Stomach smooth muscle (tissue), 2 donors: ENCODE measurements around the gene ARL13A.
"Not testable (repeated sequence)": the region's sequence is repeated elsewhere in the genome, so short reads cannot be mapped to it uniquely, and the experiment has no call there.

Source experiments
- H3K27ac ChIP-seq: one replicate; pipeline ENCODE4 v1.7.0; 2013; ENCODE audit warnings: mild to moderate bottlenecking, low read length, inconsistent platforms
- H3K27me3 ChIP-seq, 2 donors: one replicate each; pipeline ENCODE4 v1.7.0; 2013; ENCODE audit warnings: low read length in 2 of 2; ENCODE audit not compliant: insufficient read depth in 2 of 2, control insufficient read depth in 1 of 2
- H3K36me3 ChIP-seq, 2 donors: one replicate each; pipeline ENCODE4 v1.7.0; 2013; ENCODE audit warnings: low read length in 2 of 2; ENCODE audit not compliant: control insufficient read depth in 2 of 2, insufficient read depth in 2 of 2
- H3K4me1 ChIP-seq: one replicate; pipeline ENCODE4 v1.7.0; 2013; ENCODE audit warnings: low read length; ENCODE audit not compliant: control insufficient read depth, insufficient read depth
- H3K4me3 ChIP-seq, 2 donors: one replicate each; pipeline ENCODE4 v1.7.0; 2013; ENCODE audit warnings: low read length in 2 of 2
- H3K9ac ChIP-seq, 2 donors: one replicate each; pipeline ENCODE4 v1.7.0; 2013; ENCODE audit warnings: low read length in 2 of 2, mild to moderate bottlenecking in 1 of 2
- H3K9me3 ChIP-seq, 2 donors: one replicate each; pipeline ENCODE4 v1.7.0; 2013; ENCODE audit warnings: low read length in 2 of 2; ENCODE audit not compliant: control insufficient read depth in 2 of 2
- donor health status: healthy.
- donor health status: Pancreatic carcinoma.

Gene ARL13A

DNA sequence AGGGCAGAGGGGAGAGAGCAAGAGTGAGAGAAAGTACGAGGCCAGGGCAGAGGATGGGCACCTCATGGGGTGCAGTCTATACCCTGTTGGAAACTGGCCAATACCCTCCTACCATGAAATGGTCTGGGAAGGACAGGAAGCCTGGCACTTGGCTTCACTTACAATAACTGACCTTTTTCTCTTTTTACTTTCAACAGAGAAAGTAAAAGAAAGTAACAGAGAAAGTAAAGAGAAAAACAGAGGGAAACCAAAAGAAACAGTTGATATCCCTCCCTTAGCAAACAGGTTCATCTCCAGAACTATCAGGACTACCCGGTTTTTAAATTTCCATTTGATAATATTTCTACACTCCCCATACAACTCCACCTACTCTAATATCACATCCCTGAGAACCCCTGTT is 20.6 kb downstream of the ARL13A start:
- no peak overlapping the region for H3K27ac ChIP-seq
- no peaks in the 10 kb centered on the region for H3K4me1 ChIP-seq
- H3K4me3 ChIP-seq, result no peak overlapping the region
- no peaks in the 10 kb centered on the region for H3K9me3 ChIP-seq
- no peak overlapping the region for H3K9ac ChIP-seq
- H3K27me3 ChIP-seq, result peaks cover 0 to 3% of the 10 kb centered on the region in 2 donors
- peaks cover 0 to 5% of the 10 kb centered on the region in 2 donors for H3K36me3 ChIP-seq

DNA sequence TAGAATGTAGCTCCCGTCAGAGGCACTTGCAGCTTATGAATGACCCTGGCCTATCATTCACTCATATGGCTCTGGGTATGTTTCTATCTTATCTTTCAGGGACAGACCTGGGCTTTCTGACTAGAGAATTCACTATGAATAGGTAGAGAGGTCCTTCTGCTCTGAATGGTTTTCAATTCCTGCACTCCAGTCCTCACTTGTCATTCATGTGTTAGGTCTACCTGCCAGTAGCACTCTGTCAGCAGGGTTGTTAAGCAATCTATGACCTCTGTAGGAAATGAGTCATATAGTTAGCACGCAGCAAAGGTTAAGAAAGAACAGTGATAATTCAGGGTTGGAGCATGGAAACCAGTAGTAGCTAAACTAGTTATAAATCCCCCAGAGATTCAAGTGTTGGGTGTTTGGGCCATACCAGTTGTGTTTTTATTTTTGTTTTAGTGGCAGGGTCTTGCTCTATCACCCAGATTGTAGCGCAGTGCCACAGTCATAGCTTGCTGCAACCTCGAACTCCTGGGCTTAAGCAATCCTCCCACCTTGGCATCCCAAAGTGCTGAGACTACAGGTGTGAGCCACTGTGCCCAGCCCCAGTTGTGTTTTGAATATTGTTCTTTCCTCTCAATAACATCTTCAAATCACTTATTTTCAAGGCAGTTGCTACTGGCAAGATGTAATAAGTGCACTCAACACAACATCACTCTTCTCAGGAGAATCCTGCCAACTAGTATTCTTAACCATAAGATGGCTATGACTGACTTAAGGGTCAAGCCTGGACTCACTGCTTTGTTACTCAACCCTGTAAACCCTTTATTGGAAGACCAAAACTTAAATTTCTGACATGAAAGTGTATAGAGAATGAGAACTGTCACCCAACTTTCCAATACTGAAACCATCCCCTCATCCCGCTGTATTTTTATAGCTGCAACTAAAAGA is 25.1 kb downstream of the ARL13A start:
- H3K9me3 ChIP-seq, result no peaks in the 10 kb centered on the region
- H3K27me3 ChIP-seq, result no peaks in the 10 kb centered on the region
- H3K4me3 ChIP-seq, result no peak overlapping the region
- no peak overlapping the region for H3K9ac ChIP-seq
- H3K4me1 ChIP-seq, result no peaks in the 10 kb centered on the region
- no peak overlapping the region for H3K27ac ChIP-seq
- peaks cover 0 to 2% of the 10 kb centered on the region in 2 donors for H3K36me3 ChIP-seq

DNA sequence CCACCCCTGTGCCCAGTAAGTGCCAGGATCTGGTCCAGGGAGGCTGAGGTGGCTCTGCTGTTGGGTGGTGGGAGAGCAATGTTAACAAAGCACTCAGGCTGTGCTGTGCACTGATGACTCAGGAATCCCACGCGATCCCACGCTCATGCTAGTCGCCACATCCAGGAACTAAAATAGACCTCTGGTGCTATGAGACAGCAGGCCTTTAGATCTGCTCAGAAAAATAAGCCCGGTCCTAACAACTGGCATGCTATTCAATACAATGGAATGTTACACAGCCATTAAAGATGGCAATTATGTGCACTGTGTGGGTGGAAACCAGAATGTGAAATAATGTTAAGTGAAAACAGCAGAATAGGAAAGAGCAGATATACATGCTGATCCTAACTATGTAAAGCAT is 26.0 kb downstream of the ARL13A start:
- Histone ChIP-seq H3K9me3 (no peaks in the 10 kb centered on the region), H3K27ac (no peak overlapping the region), H3K27me3 (peaks cover 0 to 1% of the 10 kb centered on the region in 2 donors), H3K36me3 (peaks cover 0 to 2% of the 10 kb centered on the region in 2 donors), H3K4me1 (no peaks in the 10 kb centered on the region), H3K9ac (no peak overlapping the region), H3K4me3 (no peak overlapping the region)

GRCh38 chrX:100999451-100999850 is 29.9 kb downstream of the ARL13A start:
- Histone ChIP-seq H3K4me1 (no peaks in the 10 kb centered on the region), H3K36me3 (peaks cover 0 to 3% of the 10 kb centered on the region in 2 donors), H3K4me3 (no peak overlapping the region), H3K27ac (no peak overlapping the region), H3K27me3 (peaks cover 0 to 3% of the 10 kb centered on the region in 2 donors), H3K9ac (no peak overlapping the region), H3K9me3 (no peaks in the 10 kb centered on the region)

DNA sequence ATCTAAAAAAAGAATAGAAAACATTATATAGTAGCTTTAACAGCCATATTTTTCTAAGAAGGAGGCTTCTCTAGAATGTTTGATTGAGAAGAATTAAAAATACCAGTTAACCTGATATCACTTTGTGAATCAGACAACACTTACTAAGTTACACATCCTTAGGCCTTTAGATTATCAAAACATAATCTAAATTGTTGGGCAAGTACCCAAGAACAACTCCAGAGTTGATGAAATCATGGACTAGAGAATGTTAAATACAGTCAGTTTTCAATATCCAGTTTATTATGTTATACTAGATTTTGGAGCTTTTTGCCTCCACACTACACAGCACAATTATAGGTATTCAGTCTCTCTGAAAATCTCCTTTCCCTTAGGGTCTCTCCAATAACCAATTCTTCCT is 39.6 kb downstream of the ARL13A start:
- Histone ChIP-seq H3K9ac (no peak overlapping the region), H3K27ac (no peak overlapping the region), H3K4me1 (no peaks in the 10 kb centered on the region), H3K27me3 (no peaks in the 10 kb centered on the region), H3K4me3 (no peak overlapping the region), H3K9me3 (no peaks in the 10 kb centered on the region), H3K36me3 (peaks cover 3 to 5% of the 10 kb centered on the region in 2 donors)

GRCh38 chrX:101012031-101012430 is 42.5 kb downstream of the ARL13A start:
- H3K4me1 ChIP-seq, H3K27me3 ChIP-seq, H3K4me3 ChIP-seq, H3K9me3 ChIP-seq, H3K9ac ChIP-seq, H3K27ac ChIP-seq, H3K36me3 ChIP-seq: not testable (repeated sequence)

DNA sequence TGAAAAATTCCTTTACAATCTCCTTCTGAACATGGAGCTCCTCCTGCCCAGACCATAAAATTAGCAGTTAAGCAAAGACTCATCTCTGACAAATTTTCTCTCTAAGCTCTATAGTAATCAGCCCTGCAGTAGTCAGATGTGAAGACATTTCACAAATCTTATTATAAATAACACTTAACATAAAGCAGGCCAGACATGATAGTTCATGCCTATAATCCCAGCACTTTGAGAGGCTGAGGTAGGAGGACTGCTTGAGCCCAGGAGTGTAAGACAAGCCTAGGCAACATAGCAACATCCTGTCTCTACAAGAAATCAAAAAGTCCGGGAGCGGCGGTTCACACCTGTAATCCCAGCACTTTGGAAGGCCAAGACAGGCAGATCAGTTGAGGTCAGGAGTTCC is 52.5 kb downstream of the ARL13A start:
- no peaks in the 10 kb centered on the region for H3K27me3 ChIP-seq
- no peaks in the 10 kb centered on the region for H3K4me1 ChIP-seq
- H3K27ac ChIP-seq, result no peak overlapping the region
- peaks cover 11 to 13% of the 10 kb centered on the region in 2 donors for H3K36me3 ChIP-seq
- no peak overlapping the region for H3K9ac ChIP-seq
- no peak overlapping the region for H3K4me3 ChIP-seq
- H3K9me3 ChIP-seq, result no peaks in the 10 kb centered on the region

DNA sequence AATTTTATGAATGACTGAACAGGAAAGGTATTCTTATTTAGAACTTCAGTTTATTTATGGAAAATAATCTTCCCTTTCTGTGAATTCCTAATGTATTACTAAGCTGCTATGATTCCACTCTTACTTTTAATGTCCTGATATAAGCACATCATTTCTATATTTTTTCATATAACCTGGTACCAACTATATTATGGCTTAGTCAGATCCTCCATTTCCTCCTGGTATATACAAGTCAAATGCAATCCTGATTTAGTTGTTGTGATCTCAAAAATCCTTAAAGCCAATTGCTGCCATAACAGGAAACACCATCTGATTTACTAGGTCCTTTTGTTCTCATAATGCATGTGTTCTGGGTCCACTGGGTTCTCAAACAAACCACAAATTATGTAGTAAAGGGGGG is 55.6 kb downstream of the ARL13A start:
- Histone ChIP-seq H3K27ac (no peak overlapping the region), H3K4me3 (no peak overlapping the region), H3K36me3 (peaks cover 11 to 14% of the 10 kb centered on the region in 2 donors), H3K9me3 (no peaks in the 10 kb centered on the region), H3K4me1 (no peaks in the 10 kb centered on the region), H3K27me3 (peaks cover 0 to 2% of the 10 kb centered on the region in 2 donors), H3K9ac (no peak overlapping the region)

- H3K36me3 ChIP-seq, result peaks cover 3 to 9% of the 10 kb centered on the region in 2 donors
- no peak overlapping the region for H3K4me3 ChIP-seq
Observed at GRCh38 chrX:101028562-101028961, 59.1 kb downstream of the ARL13A start.

GRCh38 chrX:101029665-101030064 is 60.2 kb downstream of the ARL13A start:
- Histone ChIP-seq H3K27ac (no peak overlapping the region), H3K9ac (no peak overlapping the region), H3K27me3 (peaks cover 0 to 2% of the 10 kb centered on the region in 2 donors), H3K36me3 (peaks cover 3 to 9% of the 10 kb centered on the region in 2 donors), H3K9me3 (no peaks in the 10 kb centered on the region), H3K4me1 (no peaks in the 10 kb centered on the region), H3K4me3 (no peak overlapping the region)

More at GRCh38 chrX:101028562-101028961, 59.1 kb downstream of the ARL13A start:
- Histone ChIP-seq H3K27me3 (peaks cover 0 to 2% of the 10 kb centered on the region in 2 donors), H3K27ac (no peak overlapping the region), H3K4me1 (no peaks in the 10 kb centered on the region), H3K9me3 (no peaks in the 10 kb centered on the region), H3K9ac (no peak overlapping the region)

DNA sequence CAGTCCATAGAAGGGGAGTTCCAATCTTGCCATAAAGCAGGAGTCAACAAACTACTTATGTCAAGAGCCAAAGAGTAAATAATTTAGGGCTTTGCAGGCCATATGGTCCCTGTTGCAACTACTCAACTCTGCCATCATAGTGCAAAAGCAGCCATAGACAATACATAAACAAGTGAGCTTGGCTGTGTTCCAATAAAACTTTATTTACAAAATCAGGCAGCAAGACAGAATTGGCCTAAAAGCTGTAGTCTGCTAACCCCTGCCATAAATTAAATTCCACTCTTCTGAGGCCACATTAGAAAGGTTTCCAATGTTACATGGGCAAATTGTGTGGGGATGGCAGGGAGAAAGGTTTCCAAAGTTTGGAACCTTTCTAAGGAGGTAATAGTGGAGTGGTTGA is 67.7 kb downstream of the ARL13A start:
- Histone ChIP-seq H3K9me3 (no peaks in the 10 kb centered on the region), H3K4me3 (no peak overlapping the region), H3K27me3 (peaks cover 0 to 3% of the 10 kb centered on the region in 2 donors), H3K27ac (no peak overlapping the region), H3K36me3 (peaks cover 5% of the 10 kb centered on the region in 2 donors), H3K9ac (no peak overlapping the region), H3K4me1 (no peaks in the 10 kb centered on the region)
